T-helper 9 cell (primary cell): ENCODE results near the gene PSMD13.
"Not testable (repeated sequence)": the region's sequence is repeated elsewhere in the genome, so short reads cannot be mapped to it uniquely, and the experiment has no call there.

Experiments used
- DNase-seq: peaks from one replicate; pipeline ENCODE4 v3.0.0-alpha.2; 2020
- total RNA-seq, 2 donors: gene quantifications; one replicate each; lab custom pipeline; 2026; lab: John Stamatoyannopoulos, UW

PSMD13 gene
- total RNA-seq, result 50.4 to 104 reads per million in 2 donors

DNA sequence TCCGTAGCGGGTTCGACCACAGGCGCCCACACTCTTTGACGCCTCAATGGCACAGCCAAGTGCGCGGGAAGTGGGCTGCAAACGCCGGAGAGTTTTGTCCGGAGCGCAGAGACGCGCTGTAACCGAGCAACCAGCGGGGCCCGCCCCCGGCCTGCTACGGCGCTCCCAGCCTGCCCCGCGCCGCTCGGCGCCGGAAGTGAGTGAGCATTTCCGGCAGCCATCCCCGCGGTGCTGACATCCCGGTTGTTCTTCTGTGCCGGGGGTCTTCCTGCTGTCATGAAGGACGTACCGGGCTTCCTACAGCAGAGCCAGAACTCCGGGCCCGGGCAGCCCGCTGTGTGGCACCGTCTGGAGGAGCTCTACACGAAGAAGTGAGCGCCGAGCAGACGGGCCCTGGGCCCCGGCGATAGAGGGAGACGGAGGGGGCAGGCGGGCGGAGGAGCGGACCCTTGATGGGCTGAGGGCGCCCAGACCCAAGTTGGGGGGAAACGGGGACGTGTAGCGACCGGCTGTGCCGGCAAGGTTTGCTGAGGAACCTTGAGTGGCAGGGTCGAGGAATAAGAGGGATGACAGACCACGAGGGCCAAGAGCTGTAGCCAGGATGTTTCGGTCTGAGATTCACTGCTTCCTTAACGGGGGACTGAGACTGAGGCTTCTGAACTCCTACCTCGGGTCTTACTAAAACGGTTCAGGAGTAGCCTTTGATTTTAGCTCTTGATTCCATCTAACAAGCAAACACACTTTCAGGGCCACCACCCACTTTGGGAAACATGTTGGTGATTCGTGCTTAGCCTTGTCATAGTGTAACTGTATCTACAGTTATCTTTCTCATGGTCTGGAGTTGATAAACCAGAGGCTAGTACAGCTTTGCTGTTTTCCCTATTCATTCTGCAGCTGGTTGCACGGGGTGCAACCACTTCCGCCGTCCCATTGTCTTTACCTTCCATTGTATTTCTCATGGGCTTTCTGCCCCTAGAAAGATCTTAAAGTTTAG, at the start of gene PSMD13:
TSS of gene PSMD13 (plus strand) at position 203 of the 994 bp plus-strand sequence. CDS start at position 277, 74 bp downstream.
- DNase-seq, result peak; percentile 81

DNA sequence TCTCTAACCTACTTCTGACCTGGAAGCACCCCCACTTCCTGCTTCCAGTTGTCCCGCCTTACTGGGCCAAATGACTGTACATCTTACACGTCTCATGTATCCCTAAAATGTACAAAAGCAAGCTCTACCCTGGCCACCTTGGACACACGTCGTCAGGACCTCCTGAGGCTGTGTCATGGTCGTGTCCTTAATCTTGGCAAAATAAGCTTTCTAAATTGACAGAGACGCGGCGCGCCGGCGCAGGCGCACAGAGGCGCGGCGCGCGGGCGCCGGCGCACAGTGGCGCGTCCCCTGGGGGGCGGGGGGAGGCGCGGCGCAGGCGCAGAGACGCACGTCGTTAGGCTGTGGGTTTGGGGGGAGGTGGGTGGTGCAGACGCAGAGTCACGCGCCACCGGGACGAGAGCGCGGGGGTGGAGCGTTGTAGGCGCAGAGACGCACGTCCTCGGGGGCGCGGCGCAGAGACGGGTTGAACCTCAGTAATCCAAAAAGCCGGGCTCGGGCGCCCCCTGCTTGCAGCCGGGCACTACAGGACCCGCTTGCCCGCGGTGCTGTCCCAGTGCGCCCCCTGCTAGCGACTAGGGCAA, 47.5 kb upstream of the PSMD13 start:
- not testable (repeated sequence) for DNase-seq

DNA sequence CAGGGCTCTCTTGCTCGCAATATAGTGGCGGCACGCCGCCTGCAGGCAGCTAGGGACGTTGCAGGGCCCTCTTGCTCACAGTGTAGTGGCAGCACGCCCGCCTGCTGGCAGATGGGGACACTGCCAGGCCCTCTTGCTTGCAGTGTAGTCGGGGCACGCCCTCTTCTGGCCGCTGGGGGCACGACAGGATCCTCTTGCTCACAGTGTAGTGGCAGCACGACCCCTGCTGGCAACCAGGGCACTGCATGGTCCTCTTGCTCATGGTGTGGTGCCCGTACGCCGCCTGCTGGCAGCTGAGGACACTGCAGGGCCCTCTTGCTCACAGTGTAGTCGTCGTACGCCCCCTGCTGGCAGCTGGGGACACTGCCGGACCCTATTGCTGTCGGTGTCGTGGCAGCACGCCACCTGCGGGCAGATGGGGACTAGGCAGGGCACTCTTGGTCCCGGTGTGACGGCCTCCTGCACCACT, 46.9 kb upstream of the PSMD13 start:
- DNase-seq, result not testable (repeated sequence)

DNA sequence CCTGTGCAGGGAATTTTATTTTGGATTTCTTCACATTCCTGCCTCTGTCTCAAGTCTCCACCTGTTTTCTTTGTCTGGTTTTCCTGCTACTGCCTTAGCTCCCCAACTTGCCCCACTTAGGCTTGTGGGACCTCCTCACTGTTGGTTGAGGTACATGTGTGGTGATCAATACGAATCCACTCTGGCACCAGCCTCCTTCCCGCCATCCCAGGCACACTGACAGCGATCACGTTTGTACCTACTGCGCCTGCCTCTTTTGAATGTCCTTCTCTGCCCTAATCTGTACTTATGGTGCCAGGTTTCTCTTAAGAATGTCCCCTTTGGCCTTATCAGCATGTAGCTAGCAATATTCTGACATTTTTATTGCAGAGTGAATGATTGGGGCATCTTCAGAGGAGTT, 46.2 kb upstream of the PSMD13 start:
- DNase-seq, result not testable (repeated sequence)

DNA sequence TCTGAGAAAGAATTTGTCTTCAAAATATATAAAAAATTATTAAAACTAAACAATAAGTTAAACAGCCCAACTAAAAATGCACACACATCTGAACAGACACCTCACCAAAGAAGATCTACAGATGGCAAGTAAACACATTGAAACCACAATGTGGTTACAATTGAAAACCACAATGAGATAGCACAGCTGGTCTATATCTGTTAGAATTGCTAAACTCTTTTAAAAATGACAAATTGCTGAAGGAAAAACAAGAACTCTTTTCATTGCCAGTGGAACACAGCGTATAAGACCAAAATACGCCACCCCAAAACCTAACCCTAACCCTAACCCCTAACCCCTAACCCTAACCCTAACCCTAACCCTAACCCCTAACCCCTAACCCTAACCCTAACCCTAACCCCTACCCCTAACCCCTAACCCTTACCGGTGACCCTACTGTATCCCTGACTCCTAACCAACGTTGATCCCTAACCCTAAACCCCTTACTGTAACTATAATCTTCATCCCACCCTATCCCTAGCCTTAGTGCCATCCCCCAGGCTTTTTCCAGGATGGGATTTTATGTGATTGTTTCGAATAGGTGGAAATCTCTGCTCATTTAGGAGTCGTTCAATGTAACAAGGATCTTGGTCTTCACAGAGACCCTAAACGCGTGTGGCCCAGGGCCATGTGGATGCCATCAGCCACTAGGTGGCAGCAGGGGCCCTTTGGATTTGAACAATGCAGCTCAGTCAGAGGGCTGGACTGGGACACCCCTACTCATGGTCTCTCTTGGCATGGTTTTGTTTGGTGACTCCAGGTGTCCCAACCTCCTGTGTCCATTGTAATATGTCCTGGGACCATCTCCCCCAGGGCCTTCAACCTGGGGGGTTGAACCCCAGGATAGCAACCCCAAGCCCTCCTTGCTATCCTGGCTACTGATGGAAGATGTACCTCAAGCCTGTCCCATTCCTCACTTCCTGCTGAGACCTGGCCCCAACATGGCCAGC, 45.0 kb upstream of the PSMD13 start:
- DNase-seq, result not testable (repeated sequence)

DNA sequence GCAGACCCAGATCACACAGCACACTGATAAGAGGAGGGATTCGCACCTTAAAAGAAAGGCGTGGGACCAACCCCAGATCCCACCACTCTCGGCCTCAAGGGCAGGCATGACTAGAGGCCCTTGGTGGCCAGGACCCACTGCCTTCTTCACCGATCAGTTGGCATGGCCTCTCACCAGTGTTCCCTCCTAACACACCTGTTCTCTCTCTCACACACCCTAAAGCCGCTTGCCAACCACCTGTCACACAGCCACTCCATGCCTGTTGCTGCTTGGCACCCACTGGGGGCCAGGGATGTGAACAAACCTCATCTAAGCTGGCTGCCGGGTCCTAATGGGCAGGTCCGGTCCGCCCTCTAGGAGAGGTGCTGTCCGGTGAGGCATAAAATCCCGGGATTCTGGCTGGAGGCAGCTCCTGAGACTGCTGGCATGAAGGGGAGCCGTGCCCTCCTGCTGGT, 44.1 kb upstream of the PSMD13 start, which contains the start of gene SCGB1C1:
TSS of gene SCGB1C1 (plus strand) at position 405 of the 455 bp plus-strand sequence. CDS start at position 427, 22 bp downstream.
- not testable (repeated sequence) for DNase-seq

DNA sequence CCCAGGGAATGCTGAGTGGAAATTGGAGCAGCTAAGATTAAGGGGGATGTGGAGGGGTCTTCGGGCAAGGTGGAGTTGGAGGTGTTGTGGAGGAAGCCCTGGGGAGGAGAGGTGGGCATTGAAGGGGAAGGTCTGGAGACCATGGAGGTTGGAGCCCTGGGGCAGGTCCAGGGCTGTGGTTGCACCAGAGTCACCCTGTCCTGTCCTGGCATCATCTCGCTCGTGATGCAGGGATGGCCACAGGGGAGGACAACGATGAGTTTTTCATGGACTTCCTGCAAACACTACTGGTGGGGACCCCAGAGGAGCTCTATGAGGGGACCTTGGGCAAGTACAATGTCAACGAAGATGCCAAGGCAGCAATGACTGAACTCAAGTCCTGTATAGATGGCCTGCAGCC, 43.3 kb upstream of the PSMD13 start:
- DNase-seq, result not testable (repeated sequence)

DNA sequence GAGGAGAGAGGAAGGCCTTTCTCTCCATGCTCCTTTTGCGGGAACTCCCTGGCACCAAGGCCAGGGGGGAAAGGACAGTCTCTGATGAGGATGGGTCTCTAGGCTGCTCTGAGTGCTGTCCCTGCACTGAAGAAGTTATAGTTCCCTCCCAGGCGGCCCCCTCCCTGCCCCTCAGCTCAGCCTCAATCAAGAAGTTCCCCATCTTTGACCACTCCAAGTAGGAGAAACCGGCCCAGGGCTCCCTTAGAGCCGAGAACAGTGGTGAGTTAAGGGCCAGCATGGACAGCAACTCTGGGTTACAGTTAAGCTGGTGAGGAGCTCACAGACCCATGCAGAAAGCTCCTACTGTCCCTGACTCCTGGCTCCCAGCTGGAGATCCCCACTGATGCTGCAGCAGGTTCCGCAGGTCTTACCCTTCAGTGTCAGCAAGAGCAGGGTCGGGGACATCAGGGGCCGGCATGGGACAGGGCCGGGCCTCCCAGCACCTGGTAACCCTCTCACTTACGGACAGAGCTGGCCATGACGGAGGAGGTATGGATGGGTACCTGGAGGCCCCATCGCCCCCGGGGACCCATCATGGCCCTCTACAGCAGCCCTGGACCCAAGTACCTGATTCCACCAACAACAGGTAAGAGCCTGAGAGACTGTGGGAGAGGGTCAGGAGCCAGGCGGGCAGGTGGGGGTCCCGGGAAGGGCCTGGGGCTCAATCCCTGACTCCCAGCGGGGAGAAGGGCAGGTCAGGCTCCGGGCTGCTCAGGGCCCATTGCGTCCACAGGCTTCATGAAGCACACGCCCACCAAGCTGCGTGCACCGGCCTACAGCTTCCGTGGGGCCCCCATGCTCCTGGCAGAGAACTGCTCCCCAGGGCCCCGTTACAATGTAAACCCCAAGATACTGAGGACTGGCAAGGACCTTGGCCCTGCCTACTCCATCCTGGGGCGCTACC, 39.7 kb upstream of the PSMD13 start:
- no peak for DNase-seq

DNA sequence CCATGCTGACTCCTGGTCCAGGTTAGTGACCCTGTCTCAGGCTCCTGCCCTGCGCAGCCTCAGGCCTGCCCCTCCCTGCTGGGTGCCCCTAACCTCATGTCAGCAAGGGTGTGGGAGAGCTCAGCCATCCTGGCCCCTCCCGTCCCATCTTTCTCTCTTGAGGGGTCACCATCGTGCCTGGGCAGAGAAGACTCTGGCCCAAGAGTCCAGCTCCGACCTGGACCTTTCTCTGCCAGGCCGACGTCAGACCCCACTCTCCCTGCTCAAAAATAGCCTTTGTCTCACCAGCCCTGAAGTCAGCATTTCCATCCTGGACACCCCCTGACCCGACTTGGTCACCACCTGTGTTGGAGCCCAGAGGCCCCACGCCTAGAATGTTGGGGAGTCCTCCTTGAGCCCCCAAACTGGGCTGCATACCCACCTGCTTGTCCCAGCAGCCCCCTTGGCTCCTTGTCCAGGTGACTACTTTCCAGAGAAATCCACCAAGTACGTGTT, 39.0 kb upstream of the PSMD13 start:
- no peak for DNase-seq

DNA sequence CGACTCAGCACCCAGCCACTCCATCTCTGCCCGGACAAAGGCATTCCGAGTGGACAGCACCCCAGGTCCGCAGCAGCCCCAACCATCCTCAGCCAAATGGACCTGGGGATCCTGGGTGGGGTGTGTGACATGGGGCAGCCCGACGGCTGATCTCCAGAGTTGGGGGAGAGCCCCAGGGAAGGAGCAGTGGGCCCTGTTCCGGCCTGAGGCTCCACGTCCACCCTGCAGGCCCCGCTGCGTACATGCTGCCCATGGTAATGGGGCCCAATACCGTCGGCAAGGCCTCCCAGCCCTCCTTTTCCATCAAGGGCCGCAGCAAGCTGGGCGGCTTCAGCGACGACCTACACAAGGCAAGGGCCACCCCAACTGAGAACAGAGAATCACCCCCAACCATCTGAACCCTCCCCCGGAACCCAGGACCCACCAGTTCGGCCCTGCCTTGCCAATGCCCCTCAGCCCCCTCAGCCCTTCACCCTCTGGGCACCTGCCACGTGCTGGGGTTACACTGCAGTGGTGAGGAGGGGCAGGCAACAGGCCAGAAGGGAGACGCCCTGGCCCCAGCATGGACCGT, 38.5 kb upstream of the PSMD13 start:
- DNase-seq, result no peak

DNA sequence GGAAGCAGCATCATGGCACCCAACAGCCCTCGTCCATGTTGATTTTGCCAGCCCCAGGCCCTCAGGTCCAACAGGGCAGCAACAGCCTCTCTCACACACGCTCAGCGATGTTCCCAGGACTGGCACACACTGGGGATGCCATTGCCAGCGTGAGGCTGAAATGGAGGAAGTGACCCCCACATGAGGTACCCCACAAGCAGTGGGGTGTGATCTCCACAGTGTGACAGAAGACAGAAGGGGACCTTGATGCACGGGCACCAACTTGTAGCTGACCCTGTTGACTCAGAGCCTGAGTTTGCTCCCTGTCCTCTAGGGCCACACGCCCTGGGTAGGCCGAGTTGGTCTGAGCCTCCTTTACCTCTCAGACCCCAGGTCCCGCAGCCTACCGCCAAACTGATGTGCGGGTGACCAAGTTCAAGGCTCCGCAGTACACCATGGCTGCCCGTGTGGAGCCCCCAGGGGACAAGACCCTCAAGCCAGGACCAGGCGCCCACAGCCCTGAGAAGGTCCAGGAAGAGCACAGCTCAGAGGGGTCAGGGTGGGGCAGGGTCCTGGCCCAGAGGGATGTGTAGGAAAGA, 37.7 kb upstream of the PSMD13 start:
- DNase-seq, result no peak

DNA sequence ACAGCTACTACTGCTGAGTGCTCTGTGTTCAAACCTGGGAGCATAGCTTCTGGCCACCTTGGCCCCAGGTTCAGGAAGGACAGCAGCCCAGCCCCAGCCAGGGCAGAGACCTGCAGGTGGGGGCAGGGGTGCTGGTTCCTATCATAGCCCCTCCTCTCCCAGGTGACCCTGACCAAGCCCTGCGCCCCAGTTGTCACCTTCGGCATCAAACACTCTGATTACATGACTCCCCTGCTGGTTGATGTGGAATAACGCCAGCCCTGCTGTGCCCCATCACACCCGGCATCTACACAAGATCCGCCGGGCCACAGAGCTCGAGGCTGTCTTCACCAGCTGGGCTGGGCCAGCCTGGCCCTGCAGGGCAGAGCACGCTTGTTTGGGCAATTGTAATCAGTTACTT, 37.0 kb upstream of the PSMD13 start:
- DNase-seq, result no peak

DNA sequence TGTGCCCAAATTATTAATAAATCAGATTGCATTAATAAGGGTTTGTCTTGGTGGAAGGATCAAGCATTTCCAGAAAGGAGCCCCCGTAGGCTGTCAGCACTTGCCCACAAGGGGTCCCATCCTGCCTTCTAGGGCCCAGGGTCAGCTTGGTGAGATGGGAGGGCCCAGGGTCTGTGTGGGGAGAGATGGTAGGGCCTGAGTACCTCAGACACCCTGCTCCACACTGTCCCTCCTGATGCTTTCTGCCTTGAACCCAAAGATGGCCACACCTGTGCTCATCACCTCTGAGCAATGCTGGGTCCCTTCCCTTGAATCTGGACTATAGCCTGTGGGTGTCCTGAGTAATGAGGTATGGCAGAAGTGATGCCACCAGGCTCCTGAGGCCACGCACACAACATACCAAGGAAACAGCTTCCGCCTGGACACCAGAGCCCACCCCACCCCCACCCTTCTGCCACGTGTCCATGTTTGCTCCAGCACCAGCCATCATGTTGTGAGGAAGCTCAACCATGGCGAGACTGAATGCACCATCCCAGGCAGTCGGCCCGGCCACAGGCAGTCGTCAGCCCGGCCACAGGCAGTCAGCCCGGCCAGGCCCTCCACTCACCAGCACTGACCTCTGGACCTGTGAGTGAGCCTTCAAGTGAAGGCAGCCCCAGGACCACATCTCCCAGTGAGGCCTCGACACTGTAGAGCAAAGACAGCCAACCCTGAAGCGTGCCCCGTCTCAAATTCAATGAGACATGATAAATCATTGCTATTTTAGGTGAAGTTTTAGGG, 36.4 kb upstream of the PSMD13 start:
- no peak for DNase-seq

DNA sequence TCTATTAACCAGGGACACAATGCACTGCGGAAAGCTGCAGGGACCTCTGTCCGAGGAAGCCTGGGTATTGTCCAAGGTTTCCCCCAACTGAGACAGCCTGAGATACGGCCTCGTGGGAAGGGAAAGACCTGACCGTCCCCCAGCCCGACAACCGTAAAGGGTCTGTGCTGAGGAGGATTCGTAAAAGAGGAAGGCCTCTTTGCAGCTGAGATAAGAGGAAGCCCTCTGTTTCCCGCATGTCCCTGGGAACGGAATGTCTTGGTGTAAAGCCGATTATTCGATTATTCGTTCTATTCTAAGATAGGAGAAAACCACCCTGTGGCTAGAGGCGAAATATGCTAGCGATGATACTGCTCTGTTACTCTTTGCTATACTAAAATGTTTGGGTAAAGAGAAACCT, 34.8 kb upstream of the PSMD13 start:
- no peak for DNase-seq

DNA sequence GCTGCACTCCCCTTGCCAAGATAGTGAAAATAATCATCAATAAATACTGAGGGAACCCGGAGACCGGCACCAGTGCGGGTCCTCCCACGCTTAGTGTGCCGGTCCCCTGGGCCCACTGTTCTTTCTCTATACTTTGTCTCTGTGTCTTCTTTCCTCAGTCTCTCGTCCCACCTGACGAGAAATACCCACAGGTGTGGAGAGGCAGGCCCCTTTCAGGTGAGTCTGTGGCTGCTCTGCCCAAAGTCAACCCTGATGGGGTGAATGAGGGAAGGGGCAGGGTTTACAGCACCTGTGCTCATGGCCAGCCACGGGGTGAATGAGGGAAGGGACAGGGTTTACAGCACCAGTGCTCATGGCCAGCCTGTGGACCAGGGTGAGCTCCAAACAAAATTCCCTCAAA, 34.3 kb upstream of the PSMD13 start:
- no peak for DNase-seq

DNA sequence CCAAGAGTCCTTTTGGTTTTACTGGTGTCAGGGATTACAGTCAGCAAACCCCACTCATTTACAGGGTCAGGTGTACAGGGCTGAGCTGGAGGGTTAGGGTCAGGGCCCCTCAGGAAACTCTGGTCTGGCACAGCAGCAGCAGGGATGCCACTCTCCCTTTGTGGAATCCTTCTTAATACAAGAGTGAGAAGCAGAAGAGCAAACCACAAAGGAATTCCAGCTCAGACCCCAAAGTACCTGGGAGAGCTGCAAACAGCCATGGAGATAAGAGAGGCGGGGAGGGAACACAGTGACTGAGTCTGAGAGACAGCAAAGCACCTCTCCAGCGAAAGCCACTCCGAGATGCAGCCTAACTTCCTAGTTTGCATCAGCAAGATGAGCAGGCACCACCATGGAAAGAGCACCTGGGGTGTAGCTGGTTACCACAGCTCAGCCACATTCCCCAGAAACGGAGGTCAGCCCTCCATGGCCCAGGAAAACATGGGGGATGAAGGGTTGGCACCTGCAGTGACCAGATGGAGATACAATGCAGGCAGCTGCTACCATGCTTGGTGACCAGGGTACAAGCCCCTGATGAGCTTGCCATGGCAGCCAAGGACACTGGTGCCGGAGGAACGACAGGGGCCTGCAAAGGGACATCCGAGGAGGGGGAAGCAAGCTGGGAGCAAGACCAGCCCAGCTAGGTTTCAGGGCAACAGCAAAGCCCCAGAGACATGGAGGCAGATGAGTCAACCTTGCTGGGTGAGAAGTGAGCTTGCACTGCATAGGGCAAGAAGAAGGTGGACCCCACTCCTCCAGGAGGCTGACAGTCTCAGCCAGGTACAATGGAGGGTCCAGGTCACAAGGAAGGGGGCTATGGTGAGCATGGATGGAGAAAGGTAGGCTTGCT, 33.5 kb upstream of the PSMD13 start:
- DNase-seq, result no peak

DNA sequence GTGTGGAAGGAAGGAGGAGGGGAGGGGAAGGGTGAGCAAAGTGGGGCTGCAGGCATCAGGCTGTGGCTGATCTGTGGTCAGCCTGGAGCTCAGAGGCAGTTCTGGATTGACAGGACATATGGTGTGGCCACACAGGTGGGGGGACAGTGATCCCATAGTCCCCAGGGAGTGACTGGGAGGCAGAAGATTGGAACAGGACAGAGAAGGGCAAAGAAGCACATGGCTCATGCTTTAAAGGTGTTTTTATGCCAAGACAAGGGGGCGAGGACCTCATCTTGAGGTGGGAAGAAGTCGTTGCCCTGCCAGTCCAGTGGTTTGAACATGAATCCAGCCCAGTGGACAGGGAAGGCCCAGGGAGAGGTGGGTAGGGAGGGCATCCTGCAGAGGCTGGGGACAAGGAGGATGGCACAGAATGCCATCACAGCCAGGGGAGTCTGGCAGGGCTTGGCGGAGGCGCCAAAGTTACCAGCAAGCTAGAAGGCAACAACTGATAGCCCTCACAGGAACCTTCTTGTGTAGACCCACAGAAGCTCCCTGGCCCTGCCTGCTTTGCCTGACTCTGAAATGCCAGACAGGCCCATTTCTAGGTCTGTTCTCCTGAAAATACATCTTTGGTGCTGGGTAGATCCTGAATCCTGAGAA, 32.7 kb upstream of the PSMD13 start:
- no peak for DNase-seq
